HUES48 (cell line): ENCODE data around the gene UGGT2.
"Not testable (repeated sequence)": the region's sequence is repeated elsewhere in the genome, so short reads cannot be mapped to it uniquely, and the experiment has no call there.

Experiments used
- H3K27ac ChIP-seq: one replicate; pipeline ENCODE4 v1.7.0; 2013; ENCODE audit warnings: low read depth, low read length, inconsistent platforms
- H3K27me3 ChIP-seq: 2 replicates; pipeline ENCODE4 v1.6.1; 2013; ENCODE audit warnings: mild to moderate bottlenecking, low read length; ENCODE audit not compliant: control insufficient read depth, insufficient read depth
- H3K36me3 ChIP-seq: 2 replicates; pipeline ENCODE4 v1.6.1; 2013; ENCODE audit warnings: low read length; ENCODE audit not compliant: control insufficient read depth, insufficient read depth
- H3K4me1 ChIP-seq: 2 replicates; pipeline ENCODE4 v1.6.1; 2013; ENCODE audit warnings: mild to moderate bottlenecking, low read length; ENCODE audit not compliant: control insufficient read depth, insufficient read depth
- H3K4me3 ChIP-seq: 2 replicates; pipeline ENCODE4 v1.5.1; 2013; ENCODE audit warnings: mild to moderate bottlenecking, low read depth, low read length
- H3K9ac ChIP-seq: 2 replicates; pipeline ENCODE4 v1.6.1; 2013; ENCODE audit warnings: mild to moderate bottlenecking, low read depth, low read length, moderate library complexity
- H3K9me3 ChIP-seq: 2 replicates; pipeline ENCODE4 v1.6.1; 2013; ENCODE audit warnings: low read length; ENCODE audit not compliant: control insufficient read depth, insufficient read depth

Gene UGGT2

DNA sequence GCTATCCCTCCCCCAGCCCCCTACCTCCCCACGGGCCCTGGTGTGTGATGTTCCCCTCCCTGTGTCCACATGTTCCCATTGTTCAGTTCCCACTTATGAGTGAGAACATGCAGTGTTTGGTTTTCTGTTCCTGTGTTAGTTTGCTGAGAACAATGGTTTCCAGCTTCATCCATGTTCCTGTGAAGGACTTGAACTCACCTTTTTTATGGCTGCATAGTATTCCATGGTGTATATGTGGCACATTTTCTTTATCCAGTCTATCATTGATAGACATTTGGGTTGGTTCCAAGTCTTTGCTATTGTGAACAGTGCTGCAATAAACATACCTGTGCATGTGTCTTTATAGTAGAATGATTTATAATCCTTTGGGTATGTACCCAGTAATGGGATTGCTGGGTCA is 271.3 kb downstream of the UGGT2 start:
- H3K4me3 ChIP-seq, H3K27ac ChIP-seq, H3K9me3 ChIP-seq, H3K36me3 ChIP-seq, H3K4me1 ChIP-seq, H3K9ac ChIP-seq, H3K27me3 ChIP-seq: not testable (repeated sequence)

- H3K9ac ChIP-seq: no peak overlapping the region
- H3K9me3 ChIP-seq: no peaks in the 10 kb centered on the region
- no peaks in the 10 kb centered on the region for H3K4me1 ChIP-seq
- no peaks in the 10 kb centered on the region for H3K27me3 ChIP-seq
- H3K36me3 ChIP-seq: no peaks in the 10 kb centered on the region
- no peak overlapping the region for H3K4me3 ChIP-seq
- H3K27ac ChIP-seq: no peak overlapping the region
Observed at GRCh38 chr13:95781016-95781415, 272.2 kb downstream of the UGGT2 start.

DNA sequence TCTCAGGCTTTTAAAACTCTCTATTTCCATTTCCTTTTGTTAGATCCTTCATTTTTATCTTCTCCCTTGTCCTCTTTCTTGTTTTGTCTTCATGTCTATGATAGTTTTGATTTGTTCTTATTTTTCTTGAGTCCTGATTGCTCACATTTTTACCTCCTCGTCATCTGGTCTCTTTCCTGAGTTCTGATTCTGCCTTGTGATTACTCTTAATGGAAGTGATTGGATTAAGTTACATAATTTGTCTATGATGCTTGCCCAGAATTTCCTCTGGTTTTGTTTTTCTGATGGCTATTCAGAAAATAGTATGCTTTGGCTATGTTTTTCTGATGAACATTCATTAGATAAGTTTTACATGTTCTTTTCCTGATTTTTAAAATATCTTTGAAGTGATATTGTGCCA is 273.7 kb downstream of the UGGT2 start:
- Histone ChIP-seq H3K9me3 (no peaks in the 10 kb centered on the region), H3K27ac (no peak overlapping the region), H3K9ac (no peak overlapping the region), H3K27me3 (no peaks in the 10 kb centered on the region), H3K4me3 (no peak overlapping the region), H3K36me3 (no peaks in the 10 kb centered on the region), H3K4me1 (no peaks in the 10 kb centered on the region)

DNA sequence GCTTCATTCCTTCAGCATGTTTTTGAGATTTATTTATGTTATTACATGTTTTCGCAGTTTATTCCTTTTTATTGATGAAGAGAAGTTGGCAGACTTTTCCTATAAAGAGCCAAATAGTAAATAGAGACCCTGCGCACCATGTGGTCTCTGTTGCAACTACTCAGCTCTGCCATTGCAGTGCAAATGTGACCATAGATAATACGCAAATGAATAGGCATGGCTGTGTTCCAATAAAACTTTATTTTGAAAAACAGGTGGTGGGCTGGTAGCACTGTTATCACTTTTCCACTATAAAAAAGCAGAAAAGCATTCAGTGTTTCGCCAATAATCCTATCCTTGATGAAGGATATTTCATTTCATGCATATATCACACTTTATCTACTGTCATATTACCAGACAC is 281.3 kb downstream of the UGGT2 start:
- H3K27ac ChIP-seq: no peak overlapping the region
- no peak overlapping the region for H3K4me3 ChIP-seq
- no peaks in the 10 kb centered on the region for H3K4me1 ChIP-seq
- no peaks in the 10 kb centered on the region for H3K36me3 ChIP-seq
- no peaks in the 10 kb centered on the region for H3K27me3 ChIP-seq
- no peak overlapping the region for H3K9ac ChIP-seq
- H3K9me3 ChIP-seq: no peaks in the 10 kb centered on the region

GRCh38 chr13:95763601-95764000 is 289.6 kb downstream of the UGGT2 start:
- no peak overlapping the region for H3K9ac ChIP-seq
- peaks cover 12% of the 10 kb centered on the region for H3K36me3 ChIP-seq
- H3K4me3 ChIP-seq: no peak overlapping the region
- H3K4me1 ChIP-seq: no peaks in the 10 kb centered on the region
- no peaks in the 10 kb centered on the region for H3K9me3 ChIP-seq
- H3K27ac ChIP-seq: no peak overlapping the region
- no peaks in the 10 kb centered on the region for H3K27me3 ChIP-seq

- H3K4me3 ChIP-seq, H3K9me3 ChIP-seq, H3K4me1 ChIP-seq, H3K27me3 ChIP-seq, H3K27ac ChIP-seq, H3K9ac ChIP-seq: not testable (repeated sequence)
- peaks cover 12% of the 10 kb centered on the region for H3K36me3 ChIP-seq
Observed at GRCh38 chr13:95762626-95763025, 290.6 kb downstream of the UGGT2 start.

DNA sequence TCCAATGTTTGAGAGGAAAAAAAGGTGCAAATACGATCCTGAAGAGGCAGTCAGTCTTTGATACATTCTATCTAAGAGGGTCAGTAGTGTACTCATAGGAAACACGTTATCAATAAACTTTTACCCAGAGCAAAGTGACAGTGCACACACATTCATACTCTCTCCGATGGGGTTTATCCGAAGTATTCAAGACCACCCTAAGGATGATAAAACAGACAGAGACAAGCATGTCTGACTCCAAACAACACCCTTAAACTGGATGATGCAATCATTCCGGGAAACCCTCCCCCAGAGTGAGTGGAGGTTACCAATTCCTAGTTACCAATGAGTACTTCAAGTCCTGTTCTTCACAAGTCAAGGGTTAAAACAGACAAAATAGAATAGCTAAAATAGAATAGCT is 297.1 kb downstream of the UGGT2 start:
- no peak overlapping the region for H3K9ac ChIP-seq
- H3K27ac ChIP-seq: no peak overlapping the region
- H3K9me3 ChIP-seq: no peaks in the 10 kb centered on the region
- no peak overlapping the region for H3K4me3 ChIP-seq
- H3K4me1 ChIP-seq: no peaks in the 10 kb centered on the region
- no peaks in the 10 kb centered on the region for H3K36me3 ChIP-seq
- H3K27me3 ChIP-seq: no peaks in the 10 kb centered on the region

DNA sequence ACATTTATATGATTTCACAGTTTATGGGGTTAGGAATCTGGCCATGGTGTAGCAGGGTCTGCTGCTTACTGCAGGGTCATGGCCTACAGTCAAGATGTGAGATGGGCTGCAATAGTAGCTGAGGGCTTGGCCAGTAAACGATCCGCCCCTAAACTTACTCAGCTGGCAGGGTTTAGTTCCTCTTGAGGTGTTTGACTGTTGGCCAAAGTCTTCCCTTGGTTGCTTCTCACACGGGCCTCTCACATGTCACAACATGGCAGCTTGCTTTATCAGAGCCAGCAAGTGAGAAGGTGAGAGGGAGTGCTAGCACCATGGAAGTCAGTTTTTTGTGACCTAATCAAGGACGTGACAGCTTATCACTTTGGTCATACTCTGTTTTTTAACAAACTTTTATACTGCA is 299.1 kb downstream of the UGGT2 start:
- no peaks in the 10 kb centered on the region for H3K4me1 ChIP-seq
- no peaks in the 10 kb centered on the region for H3K9me3 ChIP-seq
- H3K9ac ChIP-seq: no peak overlapping the region
- H3K27ac ChIP-seq: no peak overlapping the region
- H3K36me3 ChIP-seq: no peaks in the 10 kb centered on the region
- H3K27me3 ChIP-seq: no peaks in the 10 kb centered on the region
- H3K4me3 ChIP-seq: no peak overlapping the region

- H3K4me1 ChIP-seq: no peaks in the 10 kb centered on the region
- no peaks in the 10 kb centered on the region for H3K36me3 ChIP-seq
Observed at GRCh38 chr13:95752677-95753076, 300.5 kb downstream of the UGGT2 start.

More at GRCh38 chr13:95752677-95753076, 300.5 kb downstream of the UGGT2 start:
- Histone ChIP-seq H3K4me3 (no peak overlapping the region), H3K27ac (no peak overlapping the region), H3K27me3 (no peaks in the 10 kb centered on the region), H3K9ac (no peak overlapping the region), H3K9me3 (no peaks in the 10 kb centered on the region)
